ENCODE data around the gene INMT.

The INMT gene

DNA sequence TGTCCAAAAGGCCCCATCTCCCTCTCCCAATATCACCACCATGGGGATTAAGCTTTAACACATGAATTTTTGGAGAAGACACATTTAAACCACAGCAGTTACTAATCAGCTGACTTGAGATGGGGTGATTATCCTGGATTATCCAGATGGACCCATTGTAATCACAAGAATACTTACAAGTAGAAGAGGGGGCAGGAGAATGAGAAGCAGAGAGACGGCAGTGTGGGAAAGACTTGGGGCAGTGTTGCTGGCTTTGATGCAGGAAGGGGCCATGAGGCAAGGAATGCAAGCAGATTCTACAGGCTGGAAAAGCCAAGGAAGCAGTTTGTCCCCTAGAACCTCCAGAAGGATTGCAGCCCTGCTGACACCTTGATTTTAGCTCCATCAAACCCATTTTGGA is 30.7 kb upstream of the INMT start:
- Histone ChIP-seq H3K4me3 (ENCODE audit: low read length) (no peak overlapping the region), H3K9ac (ENCODE audit: low read length) (no peak overlapping the region), H3F3A (ENCODE audit: insufficient read depth, low read length) (no peaks in the 10 kb centered on the region), H3K27ac (ENCODE audit: low read length) (no peak overlapping the region), H3K9me3 (replicated peaks; ENCODE audit: insufficient read depth, low read length) (no peaks in the 10 kb centered on the region), H3K9me2 (replicated peaks; ENCODE audit: insufficient read depth, low read length) (no peaks in the 10 kb centered on the region), H3K4me1 (ENCODE audit: low read length) (no peaks in the 10 kb centered on the region), H4K20me1 (ENCODE audit: insufficient read depth, low read length) (no peaks in the 10 kb centered on the region), H2AFZ (ENCODE audit: low read length) (no peak overlapping the region), H3K4me2 (ENCODE audit: low read depth, low read length) (no peak overlapping the region), H3K27me3 (replicated peaks; ENCODE audit: insufficient read depth, low read length) (no peaks in the 10 kb centered on the region), H3K36me3 (replicated peaks; ENCODE audit: insufficient read depth, low read length) (no peaks in the 10 kb centered on the region), H3K79me2 (ENCODE audit: low read length) (no peaks in the 10 kb centered on the region)
- no peak for TF ChIP-seq EZH2 (optimal IDR thresholded peaks at IDR 0.05; ENCODE audit: low read depth, low read length)
- TF ChIP-seq, protein P1, sequence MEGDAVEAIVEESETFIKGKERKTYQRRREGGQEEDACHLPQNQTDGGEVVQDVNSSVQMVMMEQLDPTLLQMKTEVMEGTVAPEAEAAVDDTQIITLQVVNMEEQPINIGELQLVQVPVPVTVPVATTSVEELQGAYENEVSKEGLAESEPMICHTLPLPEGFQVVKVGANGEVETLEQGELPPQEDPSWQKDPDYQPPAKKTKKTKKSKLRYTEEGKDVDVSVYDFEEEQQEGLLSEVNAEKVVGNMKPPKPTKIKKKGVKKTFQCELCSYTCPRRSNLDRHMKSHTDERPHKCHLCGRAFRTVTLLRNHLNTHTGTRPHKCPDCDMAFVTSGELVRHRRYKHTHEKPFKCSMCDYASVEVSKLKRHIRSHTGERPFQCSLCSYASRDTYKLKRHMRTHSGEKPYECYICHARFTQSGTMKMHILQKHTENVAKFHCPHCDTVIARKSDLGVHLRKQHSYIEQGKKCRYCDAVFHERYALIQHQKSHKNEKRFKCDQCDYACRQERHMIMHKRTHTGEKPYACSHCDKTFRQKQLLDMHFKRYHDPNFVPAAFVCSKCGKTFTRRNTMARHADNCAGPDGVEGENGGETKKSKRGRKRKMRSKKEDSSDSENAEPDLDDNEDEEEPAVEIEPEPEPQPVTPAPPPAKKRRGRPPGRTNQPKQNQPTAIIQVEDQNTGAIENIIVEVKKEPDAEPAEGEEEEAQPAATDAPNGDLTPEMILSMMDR (IDR thresholded peaks at IDR 0.05; ENCODE audit: low read length), result no peak
- no peak for TF ChIP-seq EZH2phosphoT487 (IDR thresholded peaks at IDR 0.05; ENCODE audit: low read length)
- DNase-seq, result no peak

DNA sequence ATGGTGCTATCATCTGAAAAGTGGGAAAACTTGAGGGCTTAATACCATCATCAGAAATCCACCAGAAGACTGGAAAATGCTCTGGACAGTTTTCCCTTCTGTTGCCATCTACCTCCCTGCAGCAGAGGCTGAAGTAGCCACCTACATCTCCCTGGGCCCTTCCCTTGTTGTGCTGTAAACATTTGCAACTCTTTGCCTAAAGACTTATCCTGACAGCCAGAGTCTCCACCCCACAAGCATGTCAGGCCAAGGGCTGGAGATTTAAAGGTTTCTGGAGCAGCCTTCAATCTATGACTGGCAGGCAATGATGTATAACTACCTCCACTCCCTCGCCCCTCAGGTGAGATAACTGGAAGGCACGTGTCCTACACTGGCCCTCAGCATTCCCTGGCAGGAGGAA is 29.7 kb upstream of the INMT start:
- no peaks in the 10 kb centered on the region for H3K4me1 ChIP-seq (ENCODE audit: low read length)
- no peak overlapping the region for H3K4me3 ChIP-seq (ENCODE audit: low read length)
- no peak for DNase-seq
- no peaks in the 10 kb centered on the region for H3K9me3 ChIP-seq (replicated peaks; ENCODE audit: insufficient read depth, low read length)
- H3K79me2 ChIP-seq (ENCODE audit: low read length), result no peaks in the 10 kb centered on the region
- H3K27me3 ChIP-seq (replicated peaks; ENCODE audit: insufficient read depth, low read length), result no peaks in the 10 kb centered on the region
- H4K20me1 ChIP-seq (ENCODE audit: insufficient read depth, low read length), result no peaks in the 10 kb centered on the region
- TF ChIP-seq EZH2 (optimal IDR thresholded peaks at IDR 0.05; ENCODE audit: low read depth, low read length) (no peak), EZH2phosphoT487 (IDR thresholded peaks at IDR 0.05; ENCODE audit: low read length) (no peak)
- TF ChIP-seq, protein P1 (IDR thresholded peaks at IDR 0.05; ENCODE audit: low read length), result no peak
- H2AFZ ChIP-seq (ENCODE audit: low read length), result no peak overlapping the region
- no peaks in the 10 kb centered on the region for H3K36me3 ChIP-seq (replicated peaks; ENCODE audit: insufficient read depth, low read length)
- H3K9ac ChIP-seq (ENCODE audit: low read length), result no peak overlapping the region
- H3K9me2 ChIP-seq (replicated peaks; ENCODE audit: insufficient read depth, low read length), result no peaks in the 10 kb centered on the region
- H3F3A ChIP-seq (ENCODE audit: insufficient read depth, low read length), result no peaks in the 10 kb centered on the region
- H3K27ac ChIP-seq (ENCODE audit: low read length), result no peak overlapping the region
- no peak overlapping the region for H3K4me2 ChIP-seq (ENCODE audit: low read depth, low read length)

DNA sequence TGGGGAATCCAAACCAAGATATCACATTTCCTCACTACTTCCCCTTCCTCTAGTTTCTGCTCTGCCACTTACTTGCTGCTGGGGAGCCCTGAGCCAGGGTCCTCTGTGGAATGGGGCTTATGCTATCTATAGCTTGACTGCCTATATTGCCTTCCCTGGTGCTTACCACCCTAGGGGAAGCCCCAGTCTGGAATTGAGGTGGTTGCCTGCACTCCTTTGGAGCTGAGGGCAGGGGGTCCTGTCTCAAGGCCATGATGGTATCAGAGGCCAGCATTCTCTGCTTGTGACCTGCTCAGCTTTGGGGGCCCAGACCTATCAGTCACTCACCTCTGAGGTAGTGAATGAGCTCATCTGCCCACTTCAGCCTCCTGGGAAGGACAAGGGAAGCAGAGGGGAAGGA is 29.3 kb upstream of the INMT start:
- H3K27me3 ChIP-seq (replicated peaks; ENCODE audit: insufficient read depth, low read length), result no peaks in the 10 kb centered on the region
- no peaks in the 10 kb centered on the region for H3K79me2 ChIP-seq (ENCODE audit: low read length)
- H3K27ac ChIP-seq (ENCODE audit: low read length), result no peak overlapping the region
- TF ChIP-seq, protein P1 (IDR thresholded peaks at IDR 0.05; ENCODE audit: low read length), result no peak
- no peak for TF ChIP-seq EZH2phosphoT487 (IDR thresholded peaks at IDR 0.05; ENCODE audit: low read length)
- no peak for TF ChIP-seq EZH2 (optimal IDR thresholded peaks at IDR 0.05; ENCODE audit: low read depth, low read length)
- H3F3A ChIP-seq (ENCODE audit: insufficient read depth, low read length), result no peaks in the 10 kb centered on the region
- no peak overlapping the region for H3K4me2 ChIP-seq (ENCODE audit: low read depth, low read length)
- H2AFZ ChIP-seq (ENCODE audit: low read length), result no peak overlapping the region
- H3K4me3 ChIP-seq (ENCODE audit: low read length), result no peak overlapping the region
- H3K9ac ChIP-seq (ENCODE audit: low read length), result no peak overlapping the region
- H3K36me3 ChIP-seq (replicated peaks; ENCODE audit: insufficient read depth, low read length), result no peaks in the 10 kb centered on the region
- no peaks in the 10 kb centered on the region for H4K20me1 ChIP-seq (ENCODE audit: insufficient read depth, low read length)
- no peaks in the 10 kb centered on the region for H3K9me3 ChIP-seq (replicated peaks; ENCODE audit: insufficient read depth, low read length)
- no peak for DNase-seq
- H3K9me2 ChIP-seq (replicated peaks; ENCODE audit: insufficient read depth, low read length), result no peaks in the 10 kb centered on the region
- no peaks in the 10 kb centered on the region for H3K4me1 ChIP-seq (ENCODE audit: low read length)
